Hematopoietic multipotent progenitor cell treated with erythropoietin and hydrocortisone succinate and interleukin-3 and kit ligand, for 15 days (in vitro differentiated cells): Measurements from ENCODE around the gene KRT5.
"Not testable (repeated sequence)": the region's sequence is repeated elsewhere in the genome, so short reads cannot be mapped to it uniquely, and the experiment has no call there.

ENCODE experiments used
- DNase-seq: peaks from one replicate; pipeline ENCODE4 v3.0.0-alpha.2; 2015; ENCODE audit warnings: low spot score

Gene KRT5

DNA sequence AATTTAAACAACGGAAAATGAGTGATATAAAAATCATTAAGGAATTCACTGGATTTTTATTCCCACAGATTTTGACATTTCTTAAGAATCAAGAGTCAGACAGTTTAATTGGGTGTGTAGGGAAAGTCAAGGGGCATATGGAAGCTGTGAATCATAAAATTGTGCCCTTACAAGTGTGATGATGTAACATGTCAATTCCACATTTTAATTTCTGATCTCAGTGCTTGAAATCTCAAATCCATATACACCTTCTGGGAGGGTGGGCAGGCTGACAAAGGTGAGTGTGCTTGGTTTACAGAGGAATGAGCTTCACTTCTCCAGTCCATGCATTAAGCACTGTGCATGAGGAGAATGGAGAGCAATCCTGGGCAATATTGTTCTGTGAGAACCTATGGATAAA, 26.1 kb downstream of the KRT5 start:
- DNase-seq, result no peak

GRCh38 chr12:52493172-52493571, 27.0 kb downstream of the KRT5 start, which contains the start of gene KRT6A:
KRT6A (minus strand) TSS chr12:52493257; CDS start chr12:52493188, 69 bp downstream.
- DNase-seq, result no peak

- DNase-seq, result not testable (repeated sequence)
Measured at GRCh38 chr12:52492405-52492804, 27.8 kb downstream of the KRT5 start.

DNA sequence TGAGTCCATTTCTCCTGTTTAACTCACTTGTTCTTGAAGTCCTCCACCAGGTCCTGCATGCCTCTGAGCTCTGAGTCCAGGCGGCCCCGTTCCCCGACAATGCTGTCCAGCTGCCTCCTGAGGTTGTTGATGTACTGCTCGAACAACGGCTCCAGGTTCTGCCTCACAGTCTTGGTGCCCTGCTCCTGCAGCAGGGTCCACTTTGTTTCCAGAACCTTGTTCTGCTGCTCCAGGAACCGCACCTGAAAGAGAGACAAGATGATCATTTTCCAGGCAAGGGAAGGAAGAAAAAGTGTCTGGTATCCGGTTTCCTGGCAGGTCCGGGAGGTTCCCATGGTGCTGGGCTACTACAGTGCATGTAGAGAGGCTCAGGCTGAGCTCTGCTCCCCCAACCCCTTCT, 28.7 kb downstream of the KRT5 start:
- DNase-seq, result not testable (repeated sequence)

DNA sequence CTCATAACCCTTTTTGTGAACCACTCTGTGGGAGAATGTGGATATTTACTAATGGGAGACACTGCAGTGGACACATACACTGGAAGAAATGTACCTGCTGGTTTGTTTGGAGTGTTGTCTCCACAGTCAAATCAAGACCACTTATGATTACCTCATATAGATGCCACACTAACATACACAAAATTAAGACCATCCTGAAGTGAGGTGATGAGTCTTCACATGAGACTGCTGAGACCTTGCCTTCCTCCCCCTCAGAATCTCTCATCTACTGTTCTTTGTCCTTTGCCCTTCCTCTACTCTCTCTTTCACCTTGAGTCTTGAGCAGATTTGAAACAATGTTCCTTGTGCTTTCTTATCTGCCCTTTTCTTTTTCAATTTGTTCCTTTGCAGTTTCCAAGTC, 31.5 kb downstream of the KRT5 start:
- no peak for DNase-seq

DNA sequence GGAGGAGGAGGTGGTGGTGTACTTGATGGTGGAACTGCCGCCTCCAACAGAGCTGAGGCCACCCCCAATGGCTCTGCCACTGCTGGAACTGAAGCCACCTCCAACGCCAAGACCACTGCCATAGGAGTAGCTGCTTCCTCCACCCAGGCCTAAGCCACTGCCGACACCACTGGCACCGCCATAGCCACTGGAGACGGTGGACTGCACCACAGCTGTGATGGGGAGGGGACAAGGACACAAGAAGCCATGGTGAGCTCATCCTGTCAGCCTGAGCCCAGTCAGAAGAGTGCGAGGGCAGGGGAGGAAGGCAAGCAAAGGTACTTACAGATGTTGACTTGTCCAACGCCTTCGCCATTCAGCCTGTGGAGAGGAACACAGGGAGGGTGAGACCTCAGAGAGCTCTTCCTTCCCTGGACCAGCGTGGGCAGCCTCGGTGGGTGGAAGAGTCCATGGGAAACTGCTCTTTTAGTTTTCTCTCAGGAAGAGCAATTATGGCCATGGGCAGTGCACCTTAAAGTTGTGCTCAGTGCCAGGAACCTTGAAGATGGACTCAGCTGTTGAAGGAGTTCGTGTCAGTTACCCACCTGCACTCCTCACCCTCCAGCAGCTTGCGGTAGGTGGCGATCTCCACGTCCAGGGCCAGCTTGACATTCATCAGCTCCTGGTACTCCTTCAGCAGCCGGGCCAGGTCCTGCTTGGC, 32.3 kb downstream of the KRT5 start:
- not testable (repeated sequence) for DNase-seq

- no peak for DNase-seq
Measured at GRCh38 chr12:52487211-52487610, 33.0 kb downstream of the KRT5 start.

DNA sequence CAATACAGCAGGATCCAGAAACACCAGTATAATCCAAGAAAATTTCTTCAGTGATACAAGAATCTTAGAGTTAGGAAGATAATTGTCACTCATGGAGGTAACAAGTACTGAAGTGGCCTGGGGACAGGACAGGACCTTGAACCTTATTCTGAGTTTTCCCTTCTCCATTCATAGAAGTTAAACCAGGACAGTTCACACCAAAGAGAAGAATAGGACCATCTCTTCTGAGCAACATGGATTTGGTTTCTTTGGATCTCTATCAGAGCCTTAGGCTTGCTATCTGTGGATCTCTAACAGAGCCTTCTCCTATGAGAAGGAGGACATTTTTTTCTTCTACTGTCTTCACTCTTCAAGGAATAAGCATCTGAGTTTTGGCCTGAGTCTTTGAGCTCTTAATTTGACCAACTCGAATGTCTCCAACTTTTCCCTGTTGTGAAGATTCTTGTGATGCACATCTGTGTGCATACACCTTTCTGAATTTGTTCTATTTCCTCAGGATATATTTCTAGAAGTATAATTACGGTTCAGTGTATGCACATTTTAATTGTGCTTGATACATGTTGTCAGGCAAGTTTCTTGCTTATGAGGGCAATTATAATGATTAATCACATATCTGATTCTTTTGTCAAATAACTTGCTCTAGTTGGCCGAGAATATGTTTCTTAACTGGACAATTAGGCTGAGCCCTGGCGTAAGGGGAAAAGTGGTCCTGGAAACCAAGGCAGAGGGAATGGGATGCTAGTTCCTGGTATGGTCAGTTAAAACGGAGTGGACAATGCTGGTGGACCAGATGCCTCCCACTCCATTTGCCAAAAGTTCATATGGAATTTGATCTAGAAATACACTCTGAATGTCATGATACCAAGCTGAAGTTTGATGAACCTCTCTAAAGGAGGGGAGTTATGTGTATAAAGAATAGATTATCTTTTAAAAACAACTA, 33.8 kb downstream of the KRT5 start:
- DNase-seq, result no peak

GRCh38 chr12:52480073-52480472, 40.1 kb downstream of the KRT5 start:
- no peak for DNase-seq

DNA sequence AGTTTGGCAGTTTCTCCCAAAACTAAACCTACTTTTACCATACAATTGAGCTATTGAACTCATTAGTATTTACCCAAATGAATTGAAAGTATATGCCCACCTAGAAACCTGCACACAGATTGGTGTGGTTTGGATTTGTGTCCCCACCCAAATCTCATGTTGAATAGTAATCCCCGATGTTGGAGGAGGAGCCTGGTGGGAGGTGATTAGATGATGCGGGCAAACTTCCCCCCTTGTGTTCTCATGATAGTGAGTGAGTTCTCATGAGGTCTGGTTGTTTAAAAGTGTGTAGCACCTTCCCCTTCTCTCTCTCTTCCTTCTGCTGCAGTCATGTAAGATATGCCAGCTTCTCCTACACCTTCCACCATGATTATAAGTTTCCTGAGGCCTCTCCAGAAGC, 42.5 kb downstream of the KRT5 start:
- DNase-seq, result no peak

GRCh38 chr12:52474212-52474611, 46.0 kb downstream of the KRT5 start:
- DNase-seq, result no peak

GRCh38 chr12:52473768-52474167, 46.4 kb downstream of the KRT5 start, which contains the start of gene KRT6C:
KRT6C (minus strand) TSS chr12:52473805; CDS start chr12:52473737, 68 bp downstream.
- no peak for DNase-seq

GRCh38 chr12:52469853-52470252, 50.3 kb downstream of the KRT5 start:
- no peak for DNase-seq

DNA sequence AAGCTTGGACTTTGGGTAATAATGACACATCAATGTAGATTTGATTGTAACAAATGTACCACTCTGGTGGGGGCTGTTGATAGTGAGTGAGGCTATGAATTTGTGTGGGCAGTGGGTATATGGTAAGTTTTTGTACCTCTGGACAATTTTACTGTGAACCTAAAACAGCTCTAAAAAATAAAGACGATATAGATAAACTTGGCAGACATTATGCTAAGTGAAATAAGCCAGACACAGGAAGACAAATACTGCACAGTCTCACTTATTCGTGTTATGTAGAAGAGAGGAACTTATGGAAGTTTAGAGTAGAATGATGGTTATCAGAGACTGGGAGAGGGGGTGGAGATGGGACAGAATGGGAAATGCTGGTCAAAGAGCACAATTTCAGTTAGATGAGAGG, 55.3 kb downstream of the KRT5 start:
- DNase-seq, result no peak
